ENCODE results near the gene IL3RA.
"Not testable (repeated sequence)": the region's sequence is repeated elsewhere in the genome, so short reads cannot be mapped to it uniquely, and the experiment has no call there.

Gene IL3RA

GRCh38 chrX:1336331-1336943 lies at the start of gene IL3RA:
Gene IL3RA, plus strand, starts transcription at chrX:1336785. Its CDS starts 4,981 bp downstream, at chrX:1341766.
- no peak for DNase-seq (ENCODE audit: low read depth)
- TF ChIP-seq CTCF (conservative IDR thresholded peaks at IDR 0.05; ENCODE audit: low read depth, low read length), result no peak
- H3K4me3 ChIP-seq (ENCODE audit: low read length), result peak within 1 kb of the TSS; percentile 6

GRCh38 chrX:1289535-1289934 lies 47.0 kb upstream of the IL3RA start:
- TF ChIP-seq CTCF (conservative IDR thresholded peaks at IDR 0.05; ENCODE audit: low read depth, low read length), result no peak
- H3K4me3 ChIP-seq (ENCODE audit: low read length), result no peak overlapping the region
- no peak for DNase-seq (ENCODE audit: low read depth)

- TF ChIP-seq CTCF (conservative IDR thresholded peaks at IDR 0.05; ENCODE audit: low read depth, low read length), result no peak
- no peak overlapping the region for H3K4me3 ChIP-seq (ENCODE audit: low read length)
- DNase-seq (ENCODE audit: low read depth), result no peak
These were observed 45.4 kb upstream of the IL3RA start for GRCh38 chrX:1291110-1291740.

GRCh38 chrX:1292575-1293290 lies 43.9 kb upstream of the IL3RA start:
- no peak for DNase-seq (ENCODE audit: low read depth)
- H3K4me3 ChIP-seq (ENCODE audit: low read length), result no peak overlapping the region
- no peak for TF ChIP-seq CTCF (conservative IDR thresholded peaks at IDR 0.05; ENCODE audit: low read depth, low read length)

- TF ChIP-seq CTCF (conservative IDR thresholded peaks at IDR 0.05; ENCODE audit: low read depth, low read length), result no peak
- no peak overlapping the region for H3K4me3 ChIP-seq (ENCODE audit: low read length)
- DNase-seq (ENCODE audit: low read depth), result no peak
These were observed 42.1 kb upstream of the IL3RA start for GRCh38 chrX:1294301-1295067.

- H3K4me3 ChIP-seq (ENCODE audit: low read length), result no peak overlapping the region
- TF ChIP-seq CTCF (conservative IDR thresholded peaks at IDR 0.05; ENCODE audit: low read depth, low read length), result no peak
- no peak for DNase-seq (ENCODE audit: low read depth)
These were observed 41.0 kb upstream of the IL3RA start for GRCh38 chrX:1295550-1295949.

GRCh38 chrX:1297591-1297990 lies 39.0 kb upstream of the IL3RA start:
- DNase-seq (ENCODE audit: low read depth); H3K4me3 ChIP-seq (ENCODE audit: low read length): not testable (repeated sequence)
